ENCODE results near the gene PRR3. TPM values are rescaled to one million over a fixed set of nuclear protein-coding genes. Genes with fewer than 3 reads are reported as not detected.

The PRR3 gene
- total and polyA plus RNA-seq, 2 experiments from 2014 or later: 10.9 to 15.2 TPM

DNA sequence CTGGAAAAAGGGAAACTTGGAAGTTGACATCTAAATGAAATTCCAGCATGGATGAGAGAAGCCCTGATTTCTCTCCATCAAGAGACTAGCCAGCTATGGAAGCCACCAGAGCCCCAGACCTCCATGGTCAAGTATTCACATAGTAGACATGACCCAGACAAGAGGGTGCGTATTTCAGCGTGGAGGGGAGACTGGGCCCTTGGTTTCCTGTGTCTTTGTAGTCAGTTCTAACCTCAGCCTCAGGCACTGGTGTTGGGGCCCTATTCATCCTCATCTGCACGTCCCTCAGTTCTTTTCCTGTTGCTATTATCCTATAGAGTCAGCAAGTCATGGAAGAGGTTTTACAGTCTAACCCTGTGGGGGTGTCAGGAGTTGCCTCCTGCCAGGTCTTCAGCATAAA is 13.3 kb upstream of the PRR3 start:
- Histone ChIP-seq H4K20me1 (replicated peaks; ENCODE audit: insufficient read depth) (no peaks in the 10 kb centered on the region; the same call in 1 of the 2 replicates), H3K27ac (ENCODE audit: low read depth) (no peak overlapping the region), H3K27me3 (ENCODE audit: insufficient read depth) (no peaks in the 10 kb centered on the region), H3K9me2 (ENCODE audit: insufficient read depth) (no peaks in the 10 kb centered on the region), H3K79me2 (replicated peaks; ENCODE audit: insufficient read depth) (no peaks in the 10 kb centered on the region), H3K4me1 (ENCODE audit: insufficient read depth) (peaks cover 7% of the 10 kb centered on the region; the same call in 1 of the 2 replicates), H2AFZ (no peak overlapping the region), H3K4me2 (no peak overlapping the region), H3F3A (replicated peaks; ENCODE audit: low read depth) (no peaks in the 10 kb centered on the region), H3K4me3 (no peak overlapping the region), H3K36me3 (ENCODE audit: insufficient read depth) (peaks cover 5% of the 10 kb centered on the region; the same call in 1 of the 2 replicates)
- no peak overlapping the region for H3K4me3 Mint-ChIP-seq
- H3K4me1 Mint-ChIP-seq: peaks cover 9% of the 10 kb centered on the region
- ATAC-seq (no peak), DNase-seq (ENCODE audit: low spot score) (no peak)
- H3K27ac Mint-ChIP-seq: no peak overlapping the region
- peaks cover 12% of the 10 kb centered on the region for H3K27me3 Mint-ChIP-seq (ENCODE audit: insufficient read depth, low read depth, poor library complexity)
- TF ChIP-seq, protein P1, sequence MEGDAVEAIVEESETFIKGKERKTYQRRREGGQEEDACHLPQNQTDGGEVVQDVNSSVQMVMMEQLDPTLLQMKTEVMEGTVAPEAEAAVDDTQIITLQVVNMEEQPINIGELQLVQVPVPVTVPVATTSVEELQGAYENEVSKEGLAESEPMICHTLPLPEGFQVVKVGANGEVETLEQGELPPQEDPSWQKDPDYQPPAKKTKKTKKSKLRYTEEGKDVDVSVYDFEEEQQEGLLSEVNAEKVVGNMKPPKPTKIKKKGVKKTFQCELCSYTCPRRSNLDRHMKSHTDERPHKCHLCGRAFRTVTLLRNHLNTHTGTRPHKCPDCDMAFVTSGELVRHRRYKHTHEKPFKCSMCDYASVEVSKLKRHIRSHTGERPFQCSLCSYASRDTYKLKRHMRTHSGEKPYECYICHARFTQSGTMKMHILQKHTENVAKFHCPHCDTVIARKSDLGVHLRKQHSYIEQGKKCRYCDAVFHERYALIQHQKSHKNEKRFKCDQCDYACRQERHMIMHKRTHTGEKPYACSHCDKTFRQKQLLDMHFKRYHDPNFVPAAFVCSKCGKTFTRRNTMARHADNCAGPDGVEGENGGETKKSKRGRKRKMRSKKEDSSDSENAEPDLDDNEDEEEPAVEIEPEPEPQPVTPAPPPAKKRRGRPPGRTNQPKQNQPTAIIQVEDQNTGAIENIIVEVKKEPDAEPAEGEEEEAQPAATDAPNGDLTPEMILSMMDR (conservative IDR thresholded peaks at IDR 0.05; ENCODE audit: low read depth in 2 of 2): no peak
- no peak for TF ChIP-seq POLR2AphosphoS5 (IDR thresholded peaks at IDR 0.05; ENCODE audit: low read depth)
- peaks cover 15% of the 10 kb centered on the region for H3K36me3 Mint-ChIP-seq (ENCODE audit: low read depth)
- no peaks in the 10 kb centered on the region for H3K9me3 Mint-ChIP-seq

DNA sequence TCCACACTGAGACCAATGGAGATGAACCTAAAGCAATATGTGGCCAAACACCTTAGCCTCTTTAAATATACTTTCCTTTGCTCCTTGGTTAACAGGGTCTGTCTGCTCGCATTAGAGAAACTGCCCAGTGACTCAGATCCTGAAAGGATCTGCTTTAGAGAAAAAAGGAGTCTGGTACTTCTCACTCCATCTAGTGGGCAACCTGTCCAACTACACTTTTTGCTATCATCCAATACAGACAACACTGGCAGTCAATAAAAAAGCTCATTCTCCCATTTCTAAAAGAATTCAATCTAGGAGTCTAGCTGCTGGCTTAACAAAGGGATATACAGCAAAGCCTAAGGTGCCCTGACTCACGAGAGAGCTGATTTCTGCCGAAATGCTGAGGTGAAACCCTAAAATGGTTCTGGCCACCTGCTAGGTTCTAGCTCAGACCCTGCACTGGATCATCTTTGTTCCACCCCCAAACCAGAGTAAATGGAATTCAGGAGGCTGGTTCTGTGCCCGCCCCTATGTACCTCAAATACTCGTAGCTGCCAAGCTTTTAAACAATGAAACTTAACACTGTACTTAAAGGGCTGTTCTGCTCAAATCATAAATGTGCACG is 12.3 kb upstream of the PRR3 start:
- H2AFZ ChIP-seq: no peak overlapping the region
- no peak overlapping the region for H3K27ac Mint-ChIP-seq
- DNase-seq (ENCODE audit: low spot score): peak; percentile 80
- no peaks in the 10 kb centered on the region; the same call in 1 of the 2 replicates for H4K20me1 ChIP-seq (replicated peaks; ENCODE audit: insufficient read depth)
- no peaks in the 10 kb centered on the region for H3K9me2 ChIP-seq (ENCODE audit: insufficient read depth)
- no peaks in the 10 kb centered on the region for H3K79me2 ChIP-seq (replicated peaks; ENCODE audit: insufficient read depth)
- peaks cover 23% of the 10 kb centered on the region for H3K36me3 Mint-ChIP-seq (ENCODE audit: low read depth)
- H3K4me1 ChIP-seq (ENCODE audit: insufficient read depth): peaks cover 7% of the 10 kb centered on the region; the same call in 1 of the 2 replicates
- H3K4me3 Mint-ChIP-seq: no peak overlapping the region
- H3K4me2 ChIP-seq: no peak overlapping the region
- H3K27me3 ChIP-seq (ENCODE audit: insufficient read depth): no peaks in the 10 kb centered on the region
- no peak overlapping the region for H3K4me3 ChIP-seq
- H3K9me3 Mint-ChIP-seq: no peaks in the 10 kb centered on the region
- peaks cover 6% of the 10 kb centered on the region; the same call in 1 of the 2 replicates for H3K36me3 ChIP-seq (ENCODE audit: insufficient read depth)
- H3K27ac ChIP-seq (ENCODE audit: low read depth): no peak overlapping the region; the same call in 1 of the 2 replicates
- peaks cover 12% of the 10 kb centered on the region for H3K27me3 Mint-ChIP-seq (ENCODE audit: insufficient read depth, low read depth, poor library complexity)
- peaks cover 9% of the 10 kb centered on the region for H3K4me1 Mint-ChIP-seq
- H3F3A ChIP-seq (replicated peaks; ENCODE audit: low read depth): no peaks in the 10 kb centered on the region
- TF ChIP-seq ZNF114 (CRISPR knock-in tag; IDR thresholded peaks at IDR 0.05) (no peak), ZNF331 (CRISPR knock-in tag; IDR thresholded peaks at IDR 0.05; ENCODE audit: low read depth) (no peak), EZH2phosphoT487 (IDR thresholded peaks at IDR 0.05; ENCODE audit: unreplicated experiment) (no peak)
- TF ChIP-seq, protein P1 (conservative IDR thresholded peaks at IDR 0.05; ENCODE audit: low read depth in 2 of 2): peak; percentile 71 to 75
- ATAC-seq: peak; percentile 70
